GM18508 (cell line): ENCODE data around the gene COMMD6.

Experiments
- ATAC-seq: cut with Tn5 transposase; IDR thresholded peaks from one replicate; pipeline ENCODE4 v1.9.1; 2021; ENCODE audit warnings: moderate number of reproducible peaks; ENCODE audit not compliant: insufficient read depth, unreplicated experiment

Gene COMMD6

GRCh38 chr13:75533861-75534260, 3.8 kb downstream of the COMMD6 start:
- ATAC-seq, result no peak

- no peak for ATAC-seq
Measured at GRCh38 chr13:75530549-75530961, 7.1 kb downstream of the COMMD6 start.

GRCh38 chr13:75521956-75522355, 15.7 kb downstream of the COMMD6 start:
- no peak for ATAC-seq

GRCh38 chr13:75518439-75519088, 19.1 kb downstream of the COMMD6 start:
- no peak for ATAC-seq

- no peak for ATAC-seq
Measured at GRCh38 chr13:75514080-75514995, 23.3 kb downstream of the COMMD6 start.

GRCh38 chr13:75513271-75513670, 24.4 kb downstream of the COMMD6 start:
- ATAC-seq, result no peak

GRCh38 chr13:75512253-75512652, 25.4 kb downstream of the COMMD6 start:
- peak; percentile 95 for ATAC-seq

- ATAC-seq, result no peak
Measured at GRCh38 chr13:75511051-75511625, 26.5 kb downstream of the COMMD6 start.

- ATAC-seq, result no peak
Measured at GRCh38 chr13:75508002-75508548, 29.6 kb downstream of the COMMD6 start.

GRCh38 chr13:75507027-75508001, 30.3 kb downstream of the COMMD6 start:
- no peak for ATAC-seq

GRCh38 chr13:75506018-75506417, 31.6 kb downstream of the COMMD6 start:
- ATAC-seq, result no peak

- no peak for ATAC-seq
Measured at GRCh38 chr13:75505327-75505726, 32.3 kb downstream of the COMMD6 start.

GRCh38 chr13:75495938-75496337, 41.7 kb downstream of the COMMD6 start:
- no peak for ATAC-seq

- ATAC-seq, result no peak
Measured at GRCh38 chr13:75494491-75494890, 43.1 kb downstream of the COMMD6 start.

- ATAC-seq, result no peak
Measured at GRCh38 chr13:75493156-75493555, 44.5 kb downstream of the COMMD6 start.

- ATAC-seq, result no peak
Measured at GRCh38 chr13:75492389-75492788, 45.3 kb downstream of the COMMD6 start.

- ATAC-seq, result no peak
Measured at GRCh38 chr13:75491376-75491775, 46.3 kb downstream of the COMMD6 start.

GRCh38 chr13:75489502-75490263, 48.0 kb downstream of the COMMD6 start:
- ATAC-seq, result peak; percentile 81
